KMS-11 (cell line): Measurements from ENCODE around the gene RING1.

Source experiments
- H2AFZ ChIP-seq: fragments of 200-600 bp; sonication (generic); 2 replicates; pipeline ENCODE4 v1.6.1; 2016; ENCODE audit warnings: antibody characterized with exemption, mixed run types, low read depth
- H3K27ac ChIP-seq: fragments of 200-600 bp; sonication (generic); 2 replicates; pipeline ENCODE4 v1.6.1; 2016; ENCODE audit warnings: mild to moderate bottlenecking, mixed run types
- H3K27me3 ChIP-seq: fragments of 200-600 bp; sonication (generic); 2 replicates; pipeline ENCODE4 v1.6.1; 2017; ENCODE audit warnings: mild to moderate bottlenecking, low read depth, mixed run types, moderate library complexity; ENCODE audit not compliant: insufficient read depth
- H3K36me3 ChIP-seq: fragments of 200-600 bp; sonication (generic); 2 replicates; pipeline ENCODE4 v1.6.1; 2017; ENCODE audit warnings: mild to moderate bottlenecking, mixed run types; ENCODE audit not compliant: insufficient read depth
- H3K4me1 ChIP-seq: fragments of 200-600 bp; sonication (generic); 2 replicates; pipeline ENCODE4 v1.6.1; 2016; ENCODE audit warnings: mild to moderate bottlenecking, low read depth, mixed run types; ENCODE audit not compliant: poor library complexity, severe bottlenecking
- H3K4me2 ChIP-seq: fragments of 200-600 bp; sonication (generic); 2 replicates; pipeline ENCODE4 v1.7.0; 2016; ENCODE audit warnings: mild to moderate bottlenecking, mixed run types
- H3K4me3 ChIP-seq: fragments of 200-600 bp; sonication (generic); IDR thresholded peaks from 2 replicates; pipeline ENCODE4 v1.6.1; 2017; ENCODE audit warnings: low read depth, low read length, mixed read lengths; ENCODE audit not compliant: insufficient read depth
- H3K79me2 ChIP-seq: fragments of 200-600 bp; sonication (generic); 2 replicates; pipeline ENCODE4 v1.6.1; 2016; ENCODE audit warnings: low read depth, mixed run types; ENCODE audit not compliant: insufficient read depth
- H3K9ac ChIP-seq: fragments of 200-600 bp; sonication (generic); 2 replicates; pipeline ENCODE4 v1.6.1; 2016; ENCODE audit warnings: mild to moderate bottlenecking, mixed run types
- H4K20me1 ChIP-seq: fragments of 200-600 bp; sonication (generic); 2 replicates; pipeline ENCODE4 v1.6.1; 2016; ENCODE audit warnings: mild to moderate bottlenecking, mixed run types; ENCODE audit not compliant: insufficient read depth
- TF ChIP-seq, protein P1 (sequence below): fragments of 200-600 bp; sonication (generic); conservative IDR thresholded peaks from 2 replicates; pipeline ENCODE4 v1.6.1; 2017; ENCODE audit warnings: low read depth, mild to moderate bottlenecking, antibody characterized with exemption, low read length, moderate library complexity, mixed read lengths

Gene RING1

DNA sequence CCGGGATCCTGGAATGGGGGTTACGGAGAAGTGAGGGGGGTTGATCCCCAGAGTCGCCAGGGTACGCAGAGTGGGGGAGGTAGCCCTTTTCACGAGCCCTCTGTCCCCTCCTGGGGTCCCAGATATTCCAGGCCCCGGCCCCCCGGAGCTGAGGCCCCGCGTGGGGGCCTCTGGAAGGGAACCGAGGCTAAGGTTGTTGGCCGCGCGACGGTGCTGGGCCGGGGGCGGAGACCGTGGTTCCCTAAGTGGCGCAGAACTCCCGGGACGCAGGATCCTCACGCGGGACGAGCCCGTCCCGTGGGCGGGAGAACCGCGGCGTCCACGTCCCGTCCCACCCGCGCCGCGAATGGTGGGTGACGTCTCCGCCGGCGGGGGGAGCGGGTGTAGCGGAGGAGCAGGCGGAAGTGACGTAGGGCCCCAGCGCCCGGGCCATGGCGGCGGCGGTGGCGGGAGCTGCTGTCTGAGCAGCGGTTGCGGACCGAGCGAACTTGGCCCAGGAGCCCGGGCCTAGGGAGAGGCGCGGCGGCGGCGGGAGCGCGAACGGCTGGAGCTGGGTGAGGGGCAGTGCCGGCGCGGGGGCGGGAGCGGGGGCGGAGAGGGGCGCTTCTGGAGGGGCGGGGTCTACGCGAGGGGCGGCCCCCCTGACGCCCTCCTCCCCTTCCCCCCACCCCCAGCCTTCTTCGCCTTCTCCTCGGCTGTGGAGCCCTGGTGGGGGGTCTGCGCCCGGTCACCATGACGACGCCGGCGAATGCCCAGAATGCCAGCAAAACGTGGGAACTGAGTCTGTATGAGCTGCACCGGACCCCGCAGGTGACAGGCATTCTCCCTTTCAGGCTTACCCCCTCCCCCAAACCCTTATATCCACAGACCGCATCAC lies at the start of gene RING1:
RING1 (plus strand) TSS at position 410 of the 877 bp plus-strand sequence; CDS start at position 733, 323 bp downstream.
- peak within 1 kb of the TSS; percentile 83 for H2AFZ ChIP-seq
- no peaks in the 10 kb centered on the region for H3K27me3 ChIP-seq
- TF ChIP-seq, protein P1, sequence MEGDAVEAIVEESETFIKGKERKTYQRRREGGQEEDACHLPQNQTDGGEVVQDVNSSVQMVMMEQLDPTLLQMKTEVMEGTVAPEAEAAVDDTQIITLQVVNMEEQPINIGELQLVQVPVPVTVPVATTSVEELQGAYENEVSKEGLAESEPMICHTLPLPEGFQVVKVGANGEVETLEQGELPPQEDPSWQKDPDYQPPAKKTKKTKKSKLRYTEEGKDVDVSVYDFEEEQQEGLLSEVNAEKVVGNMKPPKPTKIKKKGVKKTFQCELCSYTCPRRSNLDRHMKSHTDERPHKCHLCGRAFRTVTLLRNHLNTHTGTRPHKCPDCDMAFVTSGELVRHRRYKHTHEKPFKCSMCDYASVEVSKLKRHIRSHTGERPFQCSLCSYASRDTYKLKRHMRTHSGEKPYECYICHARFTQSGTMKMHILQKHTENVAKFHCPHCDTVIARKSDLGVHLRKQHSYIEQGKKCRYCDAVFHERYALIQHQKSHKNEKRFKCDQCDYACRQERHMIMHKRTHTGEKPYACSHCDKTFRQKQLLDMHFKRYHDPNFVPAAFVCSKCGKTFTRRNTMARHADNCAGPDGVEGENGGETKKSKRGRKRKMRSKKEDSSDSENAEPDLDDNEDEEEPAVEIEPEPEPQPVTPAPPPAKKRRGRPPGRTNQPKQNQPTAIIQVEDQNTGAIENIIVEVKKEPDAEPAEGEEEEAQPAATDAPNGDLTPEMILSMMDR: no peak
- H3K4me3 ChIP-seq: peak within 1 kb of the TSS; percentile 22
- H3K4me2 ChIP-seq: peak within 1 kb of the TSS; percentile 94
- peak within 1 kb of the TSS; percentile 87 for H3K9ac ChIP-seq
- peak within 1 kb of the TSS; percentile 78 for H3K27ac ChIP-seq
- H3K79me2 ChIP-seq: no peaks in the 10 kb centered on the region
- H4K20me1 ChIP-seq: no peaks in the 10 kb centered on the region
- no peaks in the 10 kb centered on the region for H3K36me3 ChIP-seq
- H3K4me1 ChIP-seq: peaks cover 26% of the 10 kb centered on the region

DNA sequence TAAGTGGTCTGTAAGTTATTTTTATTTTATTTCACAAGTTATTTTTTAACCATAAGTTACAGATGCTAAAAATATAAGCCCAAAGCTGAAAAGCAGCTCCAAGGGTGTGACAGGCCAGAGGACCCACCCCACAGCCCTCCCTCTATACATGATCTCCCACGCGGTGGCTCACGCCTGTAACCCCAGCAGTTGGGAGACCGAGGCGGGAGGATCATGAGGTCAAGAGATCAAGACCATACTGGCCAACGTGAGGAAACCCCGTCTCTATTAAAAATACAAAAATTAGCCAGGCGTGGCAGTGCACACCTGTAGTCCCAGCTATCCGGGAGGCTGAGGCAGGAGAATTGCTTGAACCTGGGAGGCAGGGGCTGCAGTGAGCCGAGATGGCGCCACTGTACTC lies 48.2 kb upstream of the RING1 start:
- H3K4me3 ChIP-seq: no peak overlapping the region
- no peaks in the 10 kb centered on the region for H4K20me1 ChIP-seq
- H3K27ac ChIP-seq: no peak overlapping the region
- no peaks in the 10 kb centered on the region for H3K79me2 ChIP-seq
- H2AFZ ChIP-seq: no peak overlapping the region
- H3K27me3 ChIP-seq: no peaks in the 10 kb centered on the region
- H3K9ac ChIP-seq: no peak overlapping the region
- H3K4me1 ChIP-seq: peaks cover 16% of the 10 kb centered on the region
- no peaks in the 10 kb centered on the region for H3K36me3 ChIP-seq
- no peak overlapping the region for H3K4me2 ChIP-seq
- TF ChIP-seq, protein P1: no peak

DNA sequence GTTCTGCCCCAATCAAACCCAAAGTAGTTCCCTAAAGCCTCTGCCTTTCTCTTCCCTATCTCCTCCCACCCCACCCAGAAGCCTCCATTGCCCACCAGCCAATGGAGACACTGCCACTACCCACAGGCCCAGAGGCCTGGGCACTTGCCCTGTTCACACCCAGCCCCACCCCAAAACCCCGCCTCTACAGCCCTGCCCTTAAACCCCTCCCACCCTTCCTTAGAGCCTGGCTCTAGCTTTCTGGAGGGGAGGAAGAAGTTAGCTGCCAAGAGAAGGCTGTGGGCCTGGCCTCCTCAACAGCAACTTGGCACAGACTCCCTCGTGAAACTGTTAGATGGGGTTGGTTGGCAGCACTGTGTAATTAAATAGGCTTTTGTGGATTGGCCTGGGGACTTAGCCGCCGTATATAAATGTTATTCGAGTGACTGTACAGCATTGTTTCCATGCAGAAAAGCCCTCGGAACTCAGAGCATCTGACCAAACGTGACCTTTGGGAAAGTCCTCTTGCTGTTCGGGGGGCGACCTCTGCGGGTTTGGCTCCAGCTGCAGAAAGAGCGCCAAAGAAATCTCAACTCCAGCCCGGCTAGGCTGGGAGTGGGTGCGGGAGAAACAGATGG lies 47.5 kb upstream of the RING1 start:
- Histone ChIP-seq H3K27ac (no peak overlapping the region), H3K9ac (peak overlapping the region; percentile 80; the same call in 1 of the 2 replicates), H3K27me3 (no peaks in the 10 kb centered on the region), H3K79me2 (no peaks in the 10 kb centered on the region), H3K4me2 (peak overlapping the region; percentile 68), H3K4me3 (no peak overlapping the region), H3K36me3 (no peaks in the 10 kb centered on the region), H3K4me1 (peaks cover 16% of the 10 kb centered on the region), H2AFZ (peak overlapping the region; percentile 97), H4K20me1 (no peaks in the 10 kb centered on the region)
- TF ChIP-seq, protein P1: no peak

DNA sequence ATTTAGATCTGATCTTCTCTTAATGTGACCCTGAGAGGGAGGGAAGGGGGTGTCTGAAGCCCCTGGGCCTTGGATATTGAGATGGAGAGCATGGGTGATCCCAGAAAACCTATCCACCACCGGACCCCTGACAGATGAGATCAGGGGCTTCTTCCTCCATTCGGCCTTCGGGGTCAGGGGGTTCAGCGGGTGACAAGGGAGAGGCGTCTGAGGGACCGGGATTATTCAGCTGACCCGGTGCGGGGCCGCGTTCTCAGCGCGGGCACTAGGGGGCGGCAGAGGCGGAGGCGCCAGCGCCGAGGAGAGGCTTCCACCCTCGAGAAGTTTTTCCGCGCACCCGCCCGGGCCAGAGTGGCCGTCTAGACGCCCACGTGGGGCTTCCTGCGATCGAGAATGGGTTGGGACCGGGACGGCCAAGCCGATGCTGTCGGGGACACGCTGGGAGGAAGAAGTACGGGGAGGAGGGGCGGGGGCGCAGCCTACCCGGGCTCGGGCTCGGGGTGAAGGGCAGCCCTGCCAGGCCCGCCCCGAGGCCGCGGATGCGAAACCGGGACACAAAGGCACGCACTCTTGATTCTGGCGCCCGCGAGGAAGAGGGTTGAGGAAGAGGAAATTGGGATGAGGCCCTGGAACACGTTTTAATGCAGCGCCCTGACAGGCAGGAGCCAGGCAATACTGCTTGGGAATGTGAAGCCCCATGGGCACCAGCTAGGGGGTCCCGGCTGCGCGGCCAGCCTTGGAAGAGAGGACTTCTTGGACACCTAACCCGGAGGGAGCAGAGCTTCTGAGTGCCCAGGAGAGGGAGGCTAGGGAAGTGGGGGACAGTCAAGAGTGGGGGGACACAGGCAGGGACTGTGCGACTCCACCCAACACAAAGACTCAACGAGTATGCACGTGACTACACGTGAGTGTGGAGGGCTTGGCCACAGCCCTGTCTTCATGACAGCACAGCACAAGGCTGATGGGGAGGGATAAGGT lies 46.7 kb upstream of the RING1 start:
- peak overlapping the region; percentile 80 for H3K9ac ChIP-seq

More for the DNA sequence above, 46.7 kb upstream of the RING1 start:
- H3K27ac ChIP-seq: no peak overlapping the region
- no peaks in the 10 kb centered on the region for H3K79me2 ChIP-seq
- H3K4me2 ChIP-seq: peak overlapping the region; percentile 68
- no peaks in the 10 kb centered on the region for H3K27me3 ChIP-seq
- peak overlapping the region; percentile 97 for H2AFZ ChIP-seq
- peaks cover 16% of the 10 kb centered on the region for H3K4me1 ChIP-seq
- no peaks in the 10 kb centered on the region for H4K20me1 ChIP-seq
- H3K4me3 ChIP-seq: no peak overlapping the region
- TF ChIP-seq, protein P1: peak; percentile 86
- H3K36me3 ChIP-seq: no peaks in the 10 kb centered on the region
